ENCODE measurements around the gene SLPI. TPM values are rescaled to one million over a fixed set of nuclear protein-coding genes. Genes with fewer than 3 reads are reported as not detected.

Gene SLPI
- under 1 TPM; 0.40 to 0.45 TPM for total RNA-seq

- ChIA-PET POLR2A (no interaction called here), CTCF (interaction anchor here (0.5 to 1.9 kb wide), 5 partner anchors 19 to 411 kb away, joined by 3 to 8 read pairs (median 4); no protein-coding TSS in a partner anchor)
- no peaks in the 10 kb centered on the region for H3K9me3 Mint-ChIP-seq
Measured at GRCh38 chr20:45254383-45255262, at the start of gene SLPI. Gene SLPI, minus strand, starts transcription at chr20:45254564. Its CDS starts 21 bp downstream, at chr20:45254543.

GRCh38 chr20:45303586-45304463 lies 49.5 kb upstream of the SLPI start:
- Mint-ChIP-seq H3K4me1 (peaks cover 44% of the 10 kb centered on the region), H3K27me3 (peaks cover 13% of the 10 kb centered on the region), H3K36me3 (ENCODE audit: low read depth) (no peaks in the 10 kb centered on the region), H3K9me3 (no peaks in the 10 kb centered on the region), H3K27ac (peak overlapping the region; percentile 12), H3K4me3 (no peak overlapping the region)
- DNase-seq = no peak
- CTCF ChIA-PET = interaction anchor here (1.0 to 6.5 kb wide), 9 partner anchors 9 to 467 kb away, joined by 3 to 95 read pairs (median 5); partner anchors contain the start of gene SYS1
- POLR2A ChIA-PET = interaction anchor here (1.2 to 3.5 kb wide), 3 partner anchors 10 to 15 kb away, joined by 3 to 15 read pairs (median 8); no protein-coding TSS in a partner anchor

More at GRCh38 chr20:45254383-45255262, at the start of gene SLPI:
- no peak within 1 kb of the TSS for H3K4me3 Mint-ChIP-seq
- peaks cover 24% of the 10 kb centered on the region for H3K4me1 Mint-ChIP-seq
- no peaks in the 10 kb centered on the region for H3K36me3 Mint-ChIP-seq (ENCODE audit: low read depth)
- no peak within 1 kb of the TSS for H3K27ac Mint-ChIP-seq
- DNase-seq = no peak
- peaks cover 19% of the 10 kb centered on the region for H3K27me3 Mint-ChIP-seq

- Mint-ChIP-seq H3K4me1 (peaks cover 44% of the 10 kb centered on the region), H3K4me3 (no peak overlapping the region), H3K9me3 (no peaks in the 10 kb centered on the region), H3K27me3 (peaks cover 8% of the 10 kb centered on the region), H3K27ac (peak overlapping the region; percentile 74), H3K36me3 (ENCODE audit: low read depth) (no peaks in the 10 kb centered on the region)
- POLR2A ChIA-PET = interaction anchor here (1.8 to 3.5 kb wide), 2 partner anchors 8 to 17 kb away, joined by 8 to 15 read pairs; no protein-coding TSS in a partner anchor
- DNase-seq = no peak
- CTCF ChIA-PET = interaction anchor here (0.7 to 6.5 kb wide), 9 partner anchors 9 to 469 kb away, joined by 3 to 95 read pairs (median 5); no protein-coding TSS in a partner anchor
Measured at GRCh38 chr20:45301824-45302271, 47.5 kb upstream of the SLPI start.

DNA sequence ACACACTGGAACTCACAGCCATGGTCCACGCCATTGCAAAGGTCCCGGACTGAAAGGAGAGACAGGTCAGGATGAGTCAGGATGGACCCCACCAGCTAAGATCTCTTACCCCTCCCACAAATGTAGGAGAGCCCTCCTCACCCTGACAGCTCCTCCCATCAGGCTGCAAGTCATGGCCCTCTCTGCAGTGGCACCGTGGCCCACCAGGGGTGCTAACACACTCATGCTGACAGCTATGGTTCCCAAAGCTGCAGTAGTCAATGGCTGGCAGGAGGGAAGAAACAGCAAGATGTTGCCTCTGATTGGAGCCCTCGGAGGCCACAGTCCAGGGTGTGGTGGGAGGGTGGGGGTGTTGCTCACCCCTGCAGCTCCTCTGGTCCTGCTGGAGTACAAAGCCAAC lies 46.6 kb upstream of the SLPI start:
- Mint-ChIP-seq H3K36me3 (ENCODE audit: low read depth) (no peaks in the 10 kb centered on the region), H3K4me1 (peaks cover 44% of the 10 kb centered on the region), H3K9me3 (no peaks in the 10 kb centered on the region), H3K27me3 (peaks cover 8% of the 10 kb centered on the region), H3K27ac (no peak overlapping the region), H3K4me3 (no peak overlapping the region)
- peak; percentile 49 for DNase-seq
- POLR2A ChIA-PET = interaction anchor here (0.5 kb wide), 2 partner anchors 708 to 1455 kb away, joined by 3 read pairs; no protein-coding TSS in a partner anchor
- CTCF ChIA-PET = interaction anchor here (0.7 to 6.5 kb wide), 9 partner anchors 8 to 470 kb away, joined by 3 to 95 read pairs (median 4); no protein-coding TSS in a partner anchor

- Mint-ChIP-seq H3K4me3 (no peak overlapping the region), H3K36me3 (ENCODE audit: low read depth) (peaks cover 2% of the 10 kb centered on the region), H3K27me3 (peaks cover 6% of the 10 kb centered on the region), H3K9me3 (no peaks in the 10 kb centered on the region), H3K4me1 (peaks cover 42% of the 10 kb centered on the region), H3K27ac (no peak overlapping the region)
- DNase-seq = no peak
- POLR2A ChIA-PET = no interaction called here
- CTCF ChIA-PET = interaction anchor here (1.6 to 6.5 kb wide), 2 partner anchors 7 to 136 kb away, joined by 5 to 95 read pairs; no protein-coding TSS in a partner anchor
Measured at GRCh38 chr20:45299786-45300185, 45.4 kb upstream of the SLPI start.

GRCh38 chr20:45297786-45298497 lies 43.6 kb upstream of the SLPI start:
- Mint-ChIP-seq H3K9me3 (no peaks in the 10 kb centered on the region), H3K36me3 (ENCODE audit: low read depth) (peaks cover 2% of the 10 kb centered on the region), H3K4me1 (peaks cover 33% of the 10 kb centered on the region), H3K27ac (no peak overlapping the region), H3K27me3 (peaks cover 15% of the 10 kb centered on the region), H3K4me3 (no peak overlapping the region)
- DNase-seq = no peak
- ChIA-PET POLR2A (no interaction called here), CTCF (interaction anchor here (1.0 to 1.6 kb wide), 3 partner anchors 14 to 138 kb away, joined by 3 to 5 read pairs (median 4); no protein-coding TSS in a partner anchor)

DNA sequence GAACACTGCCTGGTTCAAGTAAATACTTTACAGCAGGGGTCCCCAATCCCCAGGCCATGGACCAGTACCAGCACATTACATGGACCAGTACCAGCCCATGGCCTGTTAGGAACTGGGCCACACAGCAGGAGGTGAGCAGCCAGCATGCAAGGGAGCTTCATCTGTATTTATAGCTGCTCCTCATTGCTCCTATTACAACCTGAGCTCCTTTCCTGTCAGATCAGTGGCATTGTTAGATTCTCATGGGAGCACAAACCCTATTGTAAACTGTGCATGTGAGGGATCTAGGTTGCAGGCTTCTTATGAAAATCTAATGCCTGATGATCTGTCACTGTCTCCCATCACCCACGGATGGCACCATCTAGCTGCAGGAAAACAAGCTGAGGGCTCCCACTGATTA lies 40.3 kb upstream of the SLPI start:
- Mint-ChIP-seq H3K36me3 (ENCODE audit: low read depth) (peaks cover 2% of the 10 kb centered on the region), H3K9me3 (no peaks in the 10 kb centered on the region), H3K4me3 (no peak overlapping the region), H3K4me1 (peaks cover 12% of the 10 kb centered on the region), H3K27ac (no peak overlapping the region), H3K27me3 (peaks cover 32% of the 10 kb centered on the region)
- ChIA-PET POLR2A (interaction anchor here (0.5 to 2.3 kb wide), 4 partner anchors 8 to 450 kb away, joined by 3 to 15 read pairs (median 5); partner anchors contain the start of gene SYS1), CTCF (interaction anchor here (0.5 to 6.1 kb wide), 44 partner anchors 8 to 615 kb away, joined by 3 to 95 read pairs (median 5); partner anchors contain the start of genes MATN4, RBPJL, SLPI and SYS1)
- DNase-seq = no peak

DNA sequence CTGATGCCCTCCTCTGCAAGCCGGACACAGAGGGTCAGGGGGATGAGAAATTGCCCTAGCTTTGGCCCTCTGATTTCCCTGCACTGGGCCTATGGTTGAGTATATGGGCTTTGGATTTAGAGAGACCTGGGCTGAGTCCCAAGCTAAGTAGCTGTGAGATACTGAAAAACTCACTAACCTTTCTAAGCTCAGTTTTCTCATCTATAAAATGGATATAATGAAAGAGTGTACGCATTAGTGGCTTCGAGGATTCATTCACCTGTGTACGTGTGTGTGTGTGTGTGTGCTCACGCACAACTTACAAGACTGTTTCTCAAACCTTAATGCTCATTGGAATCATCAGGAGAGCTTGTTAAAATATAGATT lies 39.6 kb upstream of the SLPI start:
- POLR2A ChIA-PET = interaction anchor here (0.8 to 2.3 kb wide), 7 partner anchors 9 to 640 kb away, joined by 3 to 15 read pairs (median 3); partner anchors contain the start of genes PCIF1 and SYS1
- CTCF ChIA-PET = interaction anchor here (0.7 to 6.1 kb wide), 64 partner anchors 9 to 615 kb away, joined by 3 to 95 read pairs (median 4); partner anchors contain the start of genes MATN4, RBPJL, SLPI and SYS1

GRCh38 chr20:45293041-45294002 lies 39.0 kb upstream of the SLPI start:
- ChIA-PET CTCF (interaction anchor here (0.7 to 6.1 kb wide), 70 partner anchors 9 to 818 kb away, joined by 3 to 95 read pairs (median 4); partner anchors contain the start of genes MATN4, RBPJL, SLPI and SYS1), POLR2A (interaction anchor here (0.8 to 2.3 kb wide), 7 partner anchors 9 to 641 kb away, joined by 3 to 15 read pairs (median 3); partner anchors contain the start of genes PCIF1 and SYS1)
- Mint-ChIP-seq H3K4me3 (peak overlapping the region; percentile 64), H3K4me1 (peaks cover 10% of the 10 kb centered on the region), H3K27ac (no peak overlapping the region), H3K9me3 (no peaks in the 10 kb centered on the region), H3K27me3 (peaks cover 39% of the 10 kb centered on the region), H3K36me3 (ENCODE audit: low read depth) (peaks cover 2% of the 10 kb centered on the region)
- DNase-seq = peak; percentile 84

More for the DNA sequence above, 39.6 kb upstream of the SLPI start:
- Mint-ChIP-seq H3K36me3 (ENCODE audit: low read depth) (peaks cover 2% of the 10 kb centered on the region), H3K9me3 (no peaks in the 10 kb centered on the region), H3K27ac (no peak overlapping the region), H3K4me3 (peak overlapping the region; percentile 64), H3K4me1 (peaks cover 10% of the 10 kb centered on the region), H3K27me3 (peaks cover 34% of the 10 kb centered on the region)
- DNase-seq = no peak

GRCh38 chr20:45292343-45292742 lies 38.0 kb upstream of the SLPI start:
- POLR2A ChIA-PET = interaction anchor here (1.0 to 2.3 kb wide), 3 partner anchors 8 to 55 kb away, joined by 3 to 15 read pairs (median 3); partner anchors contain the start of gene SDC4
- H3K4me3 Mint-ChIP-seq = peak overlapping the region; percentile 64
- no peaks in the 10 kb centered on the region for H3K9me3 Mint-ChIP-seq
- peaks cover 2% of the 10 kb centered on the region for H3K36me3 Mint-ChIP-seq (ENCODE audit: low read depth)
- CTCF ChIA-PET = interaction anchor here (0.8 to 6.1 kb wide), 19 partner anchors 10 to 817 kb away, joined by 3 to 95 read pairs (median 6); partner anchors contain the start of gene TTPAL
- no peak for DNase-seq
- H3K27ac Mint-ChIP-seq = no peak overlapping the region
- H3K27me3 Mint-ChIP-seq = peaks cover 45% of the 10 kb centered on the region
- H3K4me1 Mint-ChIP-seq = peaks cover 10% of the 10 kb centered on the region

All from activated CD4-positive, alpha-beta memory T cell treated with anti-CD3 and anti-CD28 coated beads, Interleukin-2, amount 10 ng/mL, durations not matched to agents 7 days and 5 days (primary cell).